RWPE2 (cell line): ENCODE data around the gene FAM114A1.

Experiments used
- ATAC-seq: fragments of 200-7000 bp; cut with Tn5 transposase; 3 replicates; pipeline ENCODE4 v1.9.1; 2021; ENCODE audit warnings: low read depth
- DNase-seq: peaks from one replicate; pipeline ENCODE4 v3.0.0-alpha.2; 2020; ENCODE audit warnings: low spot score
- H3K27ac ChIP-seq: fragments of 450-650 bp; 2 replicates; pipeline ENCODE4 v1.5.1; 2017; ENCODE audit warnings: mild to moderate bottlenecking; ENCODE audit not compliant: poor library complexity, severe bottlenecking
- H3K27me3 ChIP-seq: fragments of 250-450 bp; sonication (Bioruptor Pico); 2 replicates; pipeline ENCODE4 v1.5.1; 2021; ENCODE audit warnings: mild to moderate bottlenecking, moderate library complexity; ENCODE audit not compliant: insufficient read depth, poor library complexity, severe bottlenecking
- H3K36me3 ChIP-seq: fragments of 250-450 bp; sonication (Bioruptor Pico); 2 replicates; pipeline ENCODE4 v1.5.1; 2020; ENCODE audit warnings: low read depth, mild to moderate bottlenecking, moderate library complexity
- H3K4me1 ChIP-seq: fragments of 250-450 bp; sonication (Bioruptor Pico); 2 replicates; pipeline ENCODE4 v1.5.1; 2021; ENCODE audit warnings: mild to moderate bottlenecking, moderate library complexity; ENCODE audit not compliant: insufficient read depth, poor library complexity, severe bottlenecking
- H3K4me3 ChIP-seq: fragments of 250-450 bp; sonication (Bioruptor Pico); 2 replicates; pipeline ENCODE4 v1.5.1; 2021; ENCODE audit warnings: mild to moderate bottlenecking, moderate library complexity; ENCODE audit not compliant: severe bottlenecking
- H3K9me3 ChIP-seq: fragments of 250-450 bp; sonication (Bioruptor Pico); 2 replicates; pipeline ENCODE4 v1.5.1; 2021; ENCODE audit warnings: mild to moderate bottlenecking, moderate library complexity; ENCODE audit not compliant: severe bottlenecking
- CTCF ChIP-seq: fragments of 450-650 bp; IDR thresholded peaks from one replicate; pipeline ENCODE4 v1.5.1; 2017; ENCODE audit warnings: mild to moderate bottlenecking, moderate library complexity; ENCODE audit not compliant: poor library complexity, severe bottlenecking

The FAM114A1 gene

GRCh38 chr4:38867478-38868058, at the start of gene FAM114A1:
Gene FAM114A1, plus strand, starts transcription at chr4:38867806. Its CDS starts 10,273 bp downstream, at chr4:38878079.
- H3K27me3 ChIP-seq = no peaks in the 10 kb centered on the region
- peak within 1 kb of the TSS; percentile 63 for H3K27ac ChIP-seq
- peaks cover 5% of the 10 kb centered on the region for H3K4me1 ChIP-seq
- H3K9me3 ChIP-seq = no peaks in the 10 kb centered on the region
- no peak for TF ChIP-seq CTCF
- H3K36me3 ChIP-seq = peaks cover 34% of the 10 kb centered on the region
- peak; percentile 88 for ATAC-seq
- H3K4me3 ChIP-seq = peak within 1 kb of the TSS; percentile 71
- DNase-seq = peak; percentile 79

GRCh38 chr4:38818441-38818976, 49.1 kb upstream of the FAM114A1 start:
- 0 out of 3 replicates have a peak, but pooled peaks have one; percentile 35 for ATAC-seq
- H3K27ac ChIP-seq = no peak overlapping the region
- no peak for TF ChIP-seq CTCF
- H3K36me3 ChIP-seq = no peaks in the 10 kb centered on the region
- H3K27me3 ChIP-seq = no peaks in the 10 kb centered on the region
- DNase-seq = no peak
- H3K9me3 ChIP-seq = no peaks in the 10 kb centered on the region
- H3K4me3 ChIP-seq = no peak overlapping the region
- no peaks in the 10 kb centered on the region for H3K4me1 ChIP-seq

GRCh38 chr4:38819569-38819968, 48.0 kb upstream of the FAM114A1 start:
- H3K27me3 ChIP-seq = no peaks in the 10 kb centered on the region
- no peak overlapping the region for H3K4me3 ChIP-seq
- no peak for DNase-seq
- ATAC-seq = no peak
- TF ChIP-seq CTCF = no peak
- H3K27ac ChIP-seq = no peak overlapping the region
- H3K36me3 ChIP-seq = no peaks in the 10 kb centered on the region
- no peaks in the 10 kb centered on the region for H3K4me1 ChIP-seq
- H3K9me3 ChIP-seq = no peaks in the 10 kb centered on the region

GRCh38 chr4:38820329-38821061, 47.1 kb upstream of the FAM114A1 start:
- Histone ChIP-seq H3K9me3 (no peaks in the 10 kb centered on the region), H3K27me3 (no peaks in the 10 kb centered on the region), H3K4me3 (no peak overlapping the region), H3K27ac (no peak overlapping the region), H3K36me3 (no peaks in the 10 kb centered on the region), H3K4me1 (no peaks in the 10 kb centered on the region)
- no peak for TF ChIP-seq CTCF
- no peak for DNase-seq
- ATAC-seq = no peak
